ENCODE measurements around the gene EN2.

EN2 gene

GRCh38 chr7:155511702-155511996, 53.7 kb downstream of the EN2 start:
- FAIRE-seq = no peak

- FAIRE-seq = no peak
Observed at GRCh38 chr7:155512246-155512887, 54.4 kb downstream of the EN2 start.

- FAIRE-seq = peak; percentile 53
Observed at GRCh38 chr7:155513543-155514285, 55.8 kb downstream of the EN2 start.

DNA sequence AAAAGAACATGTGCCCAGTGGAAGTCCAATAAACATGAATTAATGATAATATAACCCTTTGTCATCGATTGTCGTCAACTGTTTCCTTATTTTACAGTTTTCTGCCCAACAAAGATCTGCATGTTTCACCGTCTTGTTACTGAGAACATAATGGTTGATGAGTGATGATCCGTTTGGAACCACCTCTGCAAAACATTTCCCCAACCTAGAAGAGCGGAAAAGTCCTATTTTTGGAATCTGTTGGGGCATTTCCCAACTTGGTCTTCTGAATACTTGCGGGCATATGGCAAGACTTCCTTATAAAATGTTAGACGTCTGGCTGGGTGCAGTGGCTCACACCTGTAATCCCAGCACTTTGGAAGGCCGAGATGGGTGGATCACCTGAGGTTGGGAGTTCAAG, 56.4 kb downstream of the EN2 start:
- no peak for FAIRE-seq
